DOHH2 (cell line): ENCODE results near the gene GLCCI1.

Source experiments
- H3F3A ChIP-seq: fragments of 200-600 bp; sonication (generic), shearing (Covaris generic); 2 replicates; pipeline ENCODE4 v1.6.0; 2016; ENCODE audit warnings: antibody characterized with exemption, mild to moderate bottlenecking; ENCODE audit not compliant: control insufficient read depth, insufficient read depth
- H3K27ac ChIP-seq: fragments of 200-600 bp; sonication (generic); 2 replicates; pipeline ENCODE4 v1.5.1; 2014; ENCODE audit warnings: low read depth, mild to moderate bottlenecking, low read length, moderate library complexity
- H3K27me3 ChIP-seq: fragments of 200-600 bp; sonication (generic); 2 replicates; pipeline ENCODE4 v1.6.1; 2014; ENCODE audit warnings: mild to moderate bottlenecking, low read length, mixed read lengths; ENCODE audit not compliant: control insufficient read depth
- H3K36me3 ChIP-seq: fragments of 200-600 bp; sonication (generic); 2 replicates; pipeline ENCODE4 v1.6.1; 2014; ENCODE audit warnings: mild to moderate bottlenecking, low read length, moderate library complexity, mixed read lengths; ENCODE audit not compliant: control insufficient read depth
- H3K4me1 ChIP-seq: fragments of 200-600 bp; sonication (generic); 2 replicates; pipeline ENCODE4 v1.6.1; 2014; ENCODE audit warnings: mild to moderate bottlenecking, low read length, mixed read lengths; ENCODE audit not compliant: control insufficient read depth
- H3K4me2 ChIP-seq: fragments of 200-600 bp; sonication (generic); 2 replicates; pipeline ENCODE4 v1.6.0; 2014; ENCODE audit warnings: mild to moderate bottlenecking, low read length, moderate library complexity
- H3K4me3 ChIP-seq: fragments of 200-600 bp; sonication (generic); 2 replicates; pipeline ENCODE4 v1.5.1; 2014; ENCODE audit warnings: mild to moderate bottlenecking, low read length, mixed read lengths
- H3K79me2 ChIP-seq: fragments of 200-600 bp; sonication (generic); 2 replicates; pipeline ENCODE4 v1.6.1; 2014; ENCODE audit warnings: mild to moderate bottlenecking, low read length, mixed read lengths; ENCODE audit not compliant: control insufficient read depth
- H3K9me2 ChIP-seq: fragments of 200-600 bp; sonication (generic); replicated peaks from 2 replicates; pipeline ENCODE4 v1.6.1; 2014; ENCODE audit warnings: mild to moderate bottlenecking, low read length, mixed read lengths; ENCODE audit not compliant: control insufficient read depth
- H3K9me3 ChIP-seq: fragments of 200-600 bp; sonication (generic); 2 replicates; pipeline ENCODE4 v1.6.1; 2014; ENCODE audit warnings: antibody characterized with exemption, low read length, mixed read lengths; ENCODE audit not compliant: control insufficient read depth, insufficient read depth
- H4K20me1 ChIP-seq: fragments of 200-600 bp; sonication (generic); 2 replicates; pipeline ENCODE4 v1.6.0; 2014; ENCODE audit warnings: low read depth, mild to moderate bottlenecking, antibody characterized with exemption, low read length, moderate library complexity; ENCODE audit not compliant: control insufficient read depth, insufficient read depth
- CTCF ChIP-seq: fragments of 200-600 bp; sonication (generic); IDR thresholded peaks from one replicate; pipeline ENCODE4 v1.5.1; 2014; ENCODE audit warnings: antibody characterized with exemption, mild to moderate bottlenecking, low read depth, low read length; ENCODE audit not compliant: poor library complexity, severe bottlenecking
- EZH2phosphoT487 ChIP-seq: fragments of 200-600 bp; sonication (generic); IDR thresholded peaks from 2 replicates; pipeline ENCODE4 v1.6.1; 2017; ENCODE audit warnings: borderline replicate concordance, mild to moderate bottlenecking, antibody characterized with exemption, low read length, moderate library complexity, mixed read lengths

GLCCI1 gene

GRCh38 chr7:8130663-8131062 lies 162.1 kb downstream of the GLCCI1 start:
- H3K9me3 ChIP-seq, result no peaks in the 10 kb centered on the region
- H3K27ac ChIP-seq, result no peak overlapping the region
- no peak overlapping the region for H3K4me2 ChIP-seq
- H3K79me2 ChIP-seq, result no peaks in the 10 kb centered on the region
- no peaks in the 10 kb centered on the region for H3K9me2 ChIP-seq
- no peaks in the 10 kb centered on the region for H4K20me1 ChIP-seq
- H3K27me3 ChIP-seq, result no peaks in the 10 kb centered on the region
- no peaks in the 10 kb centered on the region for H3K36me3 ChIP-seq
- no peak overlapping the region for H3K4me3 ChIP-seq
- no peak for TF ChIP-seq CTCF
- TF ChIP-seq EZH2phosphoT487, result no peak
- H3K4me1 ChIP-seq, result peaks cover 43% of the 10 kb centered on the region
- no peaks in the 10 kb centered on the region for H3F3A ChIP-seq

- Histone ChIP-seq H3K4me1 (peaks cover 33% of the 10 kb centered on the region), H3K79me2 (no peaks in the 10 kb centered on the region), H3K27me3 (no peaks in the 10 kb centered on the region), H3K27ac (no peak overlapping the region), H3F3A (no peaks in the 10 kb centered on the region), H3K36me3 (no peaks in the 10 kb centered on the region), H3K9me3 (no peaks in the 10 kb centered on the region), H3K4me3 (no peak overlapping the region), H3K4me2 (no peak overlapping the region; the same call in 1 of the 2 replicates), H4K20me1 (no peaks in the 10 kb centered on the region), H3K9me2 (no peaks in the 10 kb centered on the region)
- TF ChIP-seq EZH2phosphoT487, result no peak
- TF ChIP-seq CTCF, result no peak
Measured at GRCh38 chr7:8131694-8132605, 163.4 kb downstream of the GLCCI1 start.

- H4K20me1 ChIP-seq, result no peaks in the 10 kb centered on the region
- H3K4me3 ChIP-seq, result no peak overlapping the region
- no peak overlapping the region for H3K27ac ChIP-seq
- H3K79me2 ChIP-seq, result no peaks in the 10 kb centered on the region
- no peaks in the 10 kb centered on the region for H3F3A ChIP-seq
- no peak overlapping the region for H3K4me2 ChIP-seq
- no peaks in the 10 kb centered on the region for H3K9me2 ChIP-seq
- no peak for TF ChIP-seq EZH2phosphoT487
- no peak for TF ChIP-seq CTCF
- H3K36me3 ChIP-seq, result no peaks in the 10 kb centered on the region
- no peaks in the 10 kb centered on the region for H3K9me3 ChIP-seq
- H3K4me1 ChIP-seq, result peaks cover 32% of the 10 kb centered on the region
- H3K27me3 ChIP-seq, result no peaks in the 10 kb centered on the region
Measured at GRCh38 chr7:8133188-8133848, 164.7 kb downstream of the GLCCI1 start.
